Mononuclear cell (primary cell): ENCODE measurements around the gene LHFPL2. TPM values are rescaled to one million over a fixed set of nuclear protein-coding genes. Genes with fewer than 3 reads are reported as not detected.
"Not testable (repeated sequence)": the region's sequence is repeated elsewhere in the genome, so short reads cannot be mapped to it uniquely, and the experiment has no call there.

Experiments
- H3K27me3 ChIP-seq: 2 replicates; pipeline ENCODE4 v1.6.0; 2011; ENCODE audit warnings: low read length, control low read depth; ENCODE audit not compliant: insufficient read depth
- H3K4me1 ChIP-seq: 2 replicates; pipeline ENCODE4 v1.5.1; 2011; ENCODE audit warnings: mild to moderate bottlenecking, low read length, control low read depth; ENCODE audit not compliant: insufficient read depth
- H3K4me3 ChIP-seq: 2 replicates; pipeline ENCODE4 v1.5.1; 2011; ENCODE audit warnings: mild to moderate bottlenecking, low read length, moderate library complexity
- H3K9me3 ChIP-seq: 2 replicates; pipeline ENCODE4 v1.5.1; 2011; ENCODE audit warnings: low read depth, mild to moderate bottlenecking, control low read depth, low read length
- total RNA-seq: library from RNA; depleted of rRNA; stranded (reverse); fragments of >200 nt; gene quantifications from one replicate; pipeline ENCODE4 v1.2.3, GENCODE V29; 2012

The LHFPL2 gene
- total RNA-seq, result 9.4 TPM

DNA sequence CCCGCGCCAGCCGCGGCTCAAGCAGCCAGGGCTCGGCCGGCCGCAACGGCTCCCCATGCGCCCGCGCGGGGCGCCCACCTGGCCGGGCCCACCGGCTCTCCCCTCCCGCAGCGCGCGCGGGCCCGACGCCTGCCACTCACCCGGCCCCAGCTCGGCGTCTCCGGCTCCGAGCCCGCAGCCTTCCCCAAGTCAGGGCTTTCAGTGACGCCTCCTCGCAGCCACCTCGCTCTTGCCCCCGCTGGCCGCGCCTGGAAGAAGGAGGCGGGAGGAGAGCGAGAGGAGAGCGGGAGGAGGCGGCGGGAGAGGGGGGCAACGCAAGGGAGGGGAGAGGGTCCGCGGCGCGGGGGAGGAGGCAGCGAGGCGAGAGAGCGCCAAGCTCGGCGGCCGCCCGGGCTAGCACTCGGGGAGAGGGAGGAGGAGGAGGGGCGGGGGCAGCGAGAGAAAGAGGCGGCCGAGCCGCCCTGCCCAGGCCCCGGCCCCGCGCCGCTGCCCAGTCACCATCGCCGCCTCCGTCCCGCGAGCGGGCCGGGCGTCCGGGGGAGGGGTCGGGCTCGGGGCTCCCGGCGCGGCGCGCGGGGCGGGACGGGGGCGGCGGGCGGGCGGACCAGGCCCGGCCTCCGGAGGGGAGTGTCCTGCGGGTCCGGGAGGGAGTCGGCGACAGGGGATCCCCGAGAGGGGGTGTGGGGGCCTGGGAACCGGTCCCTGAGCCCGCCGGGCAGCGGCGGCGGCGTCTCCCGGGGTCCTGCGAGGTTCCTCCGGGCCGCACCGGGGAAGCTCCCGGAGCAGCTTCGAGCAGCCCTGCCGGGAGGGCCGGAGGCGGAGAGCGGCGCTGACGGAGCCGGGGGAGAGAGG, at the start of gene LHFPL2:
LHFPL2 (minus strand) TSS at position 414 of the 852 bp plus-strand sequence. CDS start 138,559 bp downstream, outside the sequence.
- peak within 1 kb of the TSS; percentile 41 for H3K4me3 ChIP-seq
- no peaks in the 10 kb centered on the region for H3K9me3 ChIP-seq
- H3K27me3 ChIP-seq, result peaks cover 37% of the 10 kb centered on the region
- peaks cover 20% of the 10 kb centered on the region for H3K4me1 ChIP-seq

GRCh38 chr5:78696637-78697036, 48.1 kb upstream of the LHFPL2 start:
- peaks cover 3% of the 10 kb centered on the region for H3K4me1 ChIP-seq
- H3K4me3 ChIP-seq, result no peak overlapping the region
- no peaks in the 10 kb centered on the region for H3K9me3 ChIP-seq
- no peaks in the 10 kb centered on the region for H3K27me3 ChIP-seq

- not testable (repeated sequence) for H3K4me3 ChIP-seq, H3K9me3 ChIP-seq, H3K4me1 ChIP-seq, H3K27me3 ChIP-seq
Observed at GRCh38 chr5:78696052-78696451, 47.5 kb upstream of the LHFPL2 start.

- H3K9me3 ChIP-seq, result no peaks in the 10 kb centered on the region
- H3K4me3 ChIP-seq, result no peak overlapping the region
- no peaks in the 10 kb centered on the region for H3K4me1 ChIP-seq
- H3K27me3 ChIP-seq, result no peaks in the 10 kb centered on the region
Observed at GRCh38 chr5:78693339-78693738, 44.8 kb upstream of the LHFPL2 start.

- Histone ChIP-seq H3K27me3 (no peaks in the 10 kb centered on the region), H3K9me3 (no peaks in the 10 kb centered on the region), H3K4me1 (no peaks in the 10 kb centered on the region), H3K4me3 (no peak overlapping the region)
Observed at GRCh38 chr5:78691084-78691960, 42.8 kb upstream of the LHFPL2 start.

DNA sequence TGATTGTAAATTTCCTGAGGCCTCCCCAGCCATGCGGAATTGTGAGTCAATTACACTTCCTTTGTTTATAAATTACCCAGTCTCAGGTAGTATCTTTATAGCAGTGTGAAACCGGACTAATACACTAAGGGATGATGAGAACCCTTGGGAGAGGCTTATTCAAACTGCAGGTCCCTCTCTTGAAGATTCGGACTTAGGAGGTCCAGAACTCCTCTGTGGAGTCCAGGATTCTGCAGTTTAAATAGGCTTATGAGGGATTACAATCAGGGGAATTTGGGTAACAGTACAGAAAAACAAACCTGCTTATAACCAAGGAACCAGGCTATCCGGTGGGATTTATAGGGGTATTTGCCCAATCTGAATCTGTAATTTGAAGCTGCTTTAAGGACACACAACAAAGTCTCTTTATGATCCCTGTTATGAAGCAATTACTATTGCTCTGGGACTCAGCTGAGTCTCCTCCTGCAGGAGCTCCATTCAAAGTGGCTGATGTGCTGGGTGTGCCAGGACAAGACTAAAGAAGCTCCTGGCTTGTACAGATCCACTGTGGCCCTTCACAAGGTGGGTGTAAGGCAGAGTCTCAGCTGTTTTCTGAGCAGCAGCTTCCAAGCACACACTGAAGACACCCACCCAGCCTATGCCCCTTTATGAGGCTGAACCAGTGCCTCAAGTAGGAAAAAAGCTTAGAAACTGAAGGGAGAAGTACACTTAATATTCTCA, 41.8 kb upstream of the LHFPL2 start:
- H3K4me1 ChIP-seq, result no peaks in the 10 kb centered on the region

GRCh38 chr5:78689540-78690252, 41.1 kb upstream of the LHFPL2 start:
- no peaks in the 10 kb centered on the region for H3K9me3 ChIP-seq
- H3K4me1 ChIP-seq, result no peaks in the 10 kb centered on the region
- H3K27me3 ChIP-seq, result no peaks in the 10 kb centered on the region
- H3K4me3 ChIP-seq, result no peak overlapping the region

More for the DNA sequence above, 41.8 kb upstream of the LHFPL2 start:
- no peaks in the 10 kb centered on the region for H3K9me3 ChIP-seq
- no peak overlapping the region for H3K4me3 ChIP-seq
- H3K27me3 ChIP-seq, result no peaks in the 10 kb centered on the region

- H3K9me3 ChIP-seq, H3K27me3 ChIP-seq, H3K4me3 ChIP-seq, H3K4me1 ChIP-seq: not testable (repeated sequence)
Observed at GRCh38 chr5:78687514-78687913, 38.9 kb upstream of the LHFPL2 start.

- H3K27me3 ChIP-seq, H3K4me1 ChIP-seq, H3K9me3 ChIP-seq, H3K4me3 ChIP-seq: not testable (repeated sequence)
Observed at GRCh38 chr5:78683905-78684304, 35.3 kb upstream of the LHFPL2 start.

GRCh38 chr5:78679905-78680304, 31.3 kb upstream of the LHFPL2 start:
- H3K9me3 ChIP-seq, result no peaks in the 10 kb centered on the region
- H3K27me3 ChIP-seq, result no peaks in the 10 kb centered on the region
- no peaks in the 10 kb centered on the region for H3K4me1 ChIP-seq
- H3K4me3 ChIP-seq, result no peak overlapping the region

- Histone ChIP-seq H3K27me3 (no peaks in the 10 kb centered on the region), H3K9me3 (no peaks in the 10 kb centered on the region), H3K4me3 (no peak overlapping the region), H3K4me1 (no peaks in the 10 kb centered on the region)
Observed at GRCh38 chr5:78677777-78678668, 29.5 kb upstream of the LHFPL2 start.

- Histone ChIP-seq H3K4me3 (no peak overlapping the region), H3K27me3 (no peaks in the 10 kb centered on the region), H3K9me3 (no peaks in the 10 kb centered on the region), H3K4me1 (no peaks in the 10 kb centered on the region)
Observed at GRCh38 chr5:78675956-78676730, 27.6 kb upstream of the LHFPL2 start.

- not testable (repeated sequence) for H3K27me3 ChIP-seq, H3K4me3 ChIP-seq, H3K4me1 ChIP-seq, H3K9me3 ChIP-seq
Observed at GRCh38 chr5:78673827-78674226, 25.3 kb upstream of the LHFPL2 start.
